Measurements from ENCODE around the gene LDLRAD4. TPM values are rescaled to one million over a fixed set of nuclear protein-coding genes. Genes with fewer than 3 reads are reported as not detected.

The LDLRAD4 gene
- total RNA-seq, 1 donor from 2014 or later = 20.4 TPM

- Mint-ChIP-seq H3K9me3 (ENCODE audit: unreplicated experiment) (no peaks in the 10 kb centered on the region), H3K27ac (ENCODE audit: unreplicated experiment) (no peak overlapping the region), H3K4me3 (ENCODE audit: unreplicated experiment) (no peak overlapping the region), H3K4me1 (ENCODE audit: unreplicated experiment) (peaks cover 2% of the 10 kb centered on the region), H3K27me3 (ENCODE audit: unreplicated experiment) (peaks cover 7% of the 10 kb centered on the region), H3K36me3 (ENCODE audit: unreplicated experiment) (no peaks in the 10 kb centered on the region)
- no peak for DNase-seq (ENCODE audit: extremely low spot score, unreplicated experiment)
- TF ChIP-seq, protein P1, sequence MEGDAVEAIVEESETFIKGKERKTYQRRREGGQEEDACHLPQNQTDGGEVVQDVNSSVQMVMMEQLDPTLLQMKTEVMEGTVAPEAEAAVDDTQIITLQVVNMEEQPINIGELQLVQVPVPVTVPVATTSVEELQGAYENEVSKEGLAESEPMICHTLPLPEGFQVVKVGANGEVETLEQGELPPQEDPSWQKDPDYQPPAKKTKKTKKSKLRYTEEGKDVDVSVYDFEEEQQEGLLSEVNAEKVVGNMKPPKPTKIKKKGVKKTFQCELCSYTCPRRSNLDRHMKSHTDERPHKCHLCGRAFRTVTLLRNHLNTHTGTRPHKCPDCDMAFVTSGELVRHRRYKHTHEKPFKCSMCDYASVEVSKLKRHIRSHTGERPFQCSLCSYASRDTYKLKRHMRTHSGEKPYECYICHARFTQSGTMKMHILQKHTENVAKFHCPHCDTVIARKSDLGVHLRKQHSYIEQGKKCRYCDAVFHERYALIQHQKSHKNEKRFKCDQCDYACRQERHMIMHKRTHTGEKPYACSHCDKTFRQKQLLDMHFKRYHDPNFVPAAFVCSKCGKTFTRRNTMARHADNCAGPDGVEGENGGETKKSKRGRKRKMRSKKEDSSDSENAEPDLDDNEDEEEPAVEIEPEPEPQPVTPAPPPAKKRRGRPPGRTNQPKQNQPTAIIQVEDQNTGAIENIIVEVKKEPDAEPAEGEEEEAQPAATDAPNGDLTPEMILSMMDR (IDR thresholded peaks at IDR 0.05) = no peak
Observed at GRCh38 chr18:13440277-13441248, 222.0 kb downstream of the LDLRAD4 start.

DNA sequence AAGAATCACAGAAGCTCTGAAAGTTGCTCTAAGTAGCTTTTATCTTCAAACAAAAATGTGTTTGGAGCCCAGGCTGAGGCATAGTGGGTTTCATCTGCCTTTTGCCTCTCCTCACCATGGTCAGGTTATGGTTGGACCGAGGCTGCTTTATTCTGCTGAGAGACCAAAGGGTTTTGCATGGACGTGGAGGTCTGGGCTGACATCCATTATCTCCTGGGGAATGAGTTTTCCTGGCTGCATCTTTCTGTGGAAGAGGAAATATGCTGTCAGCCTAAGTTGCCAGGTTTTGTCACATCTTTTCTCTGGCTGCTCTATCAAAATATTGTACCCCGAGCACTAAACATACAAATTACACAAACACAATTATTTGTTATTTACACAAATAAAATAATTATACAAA, 223.2 kb downstream of the LDLRAD4 start:
- Mint-ChIP-seq H3K9me3 (ENCODE audit: unreplicated experiment) (no peaks in the 10 kb centered on the region), H3K4me3 (ENCODE audit: unreplicated experiment) (no peak overlapping the region), H3K4me1 (ENCODE audit: unreplicated experiment) (peaks cover 9% of the 10 kb centered on the region), H3K36me3 (ENCODE audit: unreplicated experiment) (no peaks in the 10 kb centered on the region), H3K27ac (ENCODE audit: unreplicated experiment) (no peak overlapping the region), H3K27me3 (ENCODE audit: unreplicated experiment) (peaks cover 7% of the 10 kb centered on the region)
- no peak for DNase-seq (ENCODE audit: extremely low spot score, unreplicated experiment)
- TF ChIP-seq, protein P1 (IDR thresholded peaks at IDR 0.05) = no peak

DNA sequence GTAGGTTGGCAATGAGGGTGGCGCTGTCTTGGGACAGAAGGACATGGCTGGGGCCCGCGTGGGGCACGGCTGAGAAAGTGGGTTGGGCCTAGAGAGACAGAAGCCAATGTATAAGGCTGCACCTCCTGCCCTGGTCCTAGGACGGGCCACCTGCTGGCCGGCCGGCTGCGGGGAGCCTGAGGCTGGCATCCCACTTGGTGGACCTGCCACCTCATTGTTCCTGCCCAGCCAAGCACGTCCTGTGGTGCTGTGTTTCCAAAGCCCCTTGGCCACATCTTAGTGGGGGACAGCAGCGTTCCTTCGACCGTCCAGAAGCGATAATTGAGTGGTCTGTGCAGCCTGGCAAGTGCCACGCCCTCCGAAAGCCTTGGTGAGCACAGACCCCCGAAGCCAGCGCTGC, 223.9 kb downstream of the LDLRAD4 start:
- Mint-ChIP-seq H3K9me3 (ENCODE audit: unreplicated experiment) (no peaks in the 10 kb centered on the region), H3K36me3 (ENCODE audit: unreplicated experiment) (no peaks in the 10 kb centered on the region), H3K27ac (ENCODE audit: unreplicated experiment) (no peak overlapping the region), H3K4me1 (ENCODE audit: unreplicated experiment) (peaks cover 16% of the 10 kb centered on the region), H3K27me3 (ENCODE audit: unreplicated experiment) (peaks cover 7% of the 10 kb centered on the region), H3K4me3 (ENCODE audit: unreplicated experiment) (no peak overlapping the region)
- DNase-seq (ENCODE audit: extremely low spot score, unreplicated experiment) = no peak
- TF ChIP-seq, protein P1 (IDR thresholded peaks at IDR 0.05) = no peak

DNA sequence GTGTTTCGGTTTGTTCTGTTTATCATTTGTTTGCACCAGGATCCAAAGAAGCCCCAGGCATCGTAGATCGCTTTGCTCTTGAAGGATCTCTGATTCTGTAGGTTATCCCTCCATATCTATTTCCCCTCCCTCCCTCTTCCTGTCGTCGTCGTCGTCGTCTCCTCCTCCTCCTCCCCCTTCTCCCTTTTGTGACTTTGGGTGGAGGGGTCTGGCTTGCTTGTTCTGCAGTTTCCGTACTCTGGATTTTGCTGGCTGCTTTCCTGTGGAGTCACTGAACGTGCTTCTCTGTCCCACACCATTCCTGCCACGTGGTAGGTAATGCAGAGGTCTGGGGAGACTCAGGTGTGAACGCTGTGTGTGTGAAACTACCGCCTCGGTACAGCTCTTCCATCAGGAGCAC, 225.0 kb downstream of the LDLRAD4 start:
- Mint-ChIP-seq H3K4me1 (ENCODE audit: unreplicated experiment) (peaks cover 27% of the 10 kb centered on the region), H3K9me3 (ENCODE audit: unreplicated experiment) (no peaks in the 10 kb centered on the region), H3K27ac (ENCODE audit: unreplicated experiment) (no peak overlapping the region), H3K36me3 (ENCODE audit: unreplicated experiment) (no peaks in the 10 kb centered on the region), H3K4me3 (ENCODE audit: unreplicated experiment) (no peak overlapping the region), H3K27me3 (ENCODE audit: unreplicated experiment) (peaks cover 5% of the 10 kb centered on the region)
- DNase-seq (ENCODE audit: extremely low spot score, unreplicated experiment) = no peak
- TF ChIP-seq, protein P1 (IDR thresholded peaks at IDR 0.05) = no peak

DNA sequence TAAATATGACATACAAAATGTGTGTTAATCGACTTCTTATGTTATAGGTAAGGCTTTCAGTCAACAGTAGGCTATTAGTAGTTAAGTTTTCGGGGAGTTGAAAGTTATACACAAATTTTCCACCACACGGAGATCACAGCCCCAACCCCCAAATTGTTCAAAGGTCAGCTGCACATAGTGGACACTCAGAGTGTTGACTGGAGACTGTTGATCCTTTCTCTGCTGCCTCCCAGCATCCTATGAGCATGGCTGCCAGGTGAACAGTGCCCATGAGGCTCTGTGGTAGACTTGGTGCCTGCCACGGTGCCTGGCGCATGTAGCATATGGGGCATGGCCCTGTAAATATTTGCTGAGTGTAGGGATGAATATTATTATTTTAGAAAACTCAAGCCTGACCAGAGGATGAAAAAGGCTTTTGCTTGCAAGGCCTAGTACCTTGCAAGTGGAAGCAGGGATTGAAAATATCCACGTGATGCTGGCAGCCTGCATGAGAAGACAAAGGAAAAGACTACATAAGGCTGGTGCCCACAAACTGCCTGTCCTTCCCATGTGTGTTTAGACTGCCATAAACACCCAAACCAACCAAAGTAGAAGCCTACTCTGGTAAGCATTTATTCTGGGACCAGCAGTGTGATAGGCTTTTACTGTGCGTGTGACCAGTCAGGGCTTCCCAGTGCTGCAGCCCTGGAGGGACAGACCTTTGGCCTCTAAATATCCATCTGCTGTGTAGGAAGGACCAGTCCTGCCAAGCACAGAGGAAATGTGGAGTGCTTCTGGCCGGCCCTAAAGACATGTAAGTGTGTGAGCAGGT, 226.1 kb downstream of the LDLRAD4 start:
- H3K4me3 Mint-ChIP-seq (ENCODE audit: unreplicated experiment) = no peak overlapping the region
- H3K27me3 Mint-ChIP-seq (ENCODE audit: unreplicated experiment) = peaks cover 5% of the 10 kb centered on the region
- H3K27ac Mint-ChIP-seq (ENCODE audit: unreplicated experiment) = no peak overlapping the region
- H3K9me3 Mint-ChIP-seq (ENCODE audit: unreplicated experiment) = no peaks in the 10 kb centered on the region
- no peak for DNase-seq (ENCODE audit: extremely low spot score, unreplicated experiment)
- TF ChIP-seq, protein P1 (IDR thresholded peaks at IDR 0.05) = no peak
- peaks cover 31% of the 10 kb centered on the region for H3K4me1 Mint-ChIP-seq (ENCODE audit: unreplicated experiment)
- H3K36me3 Mint-ChIP-seq (ENCODE audit: unreplicated experiment) = no peaks in the 10 kb centered on the region
